Fibroblast of gingiva (primary cell): Measurements from ENCODE around the gene KRT34.
A peak's percentile ranks its signal among the peaks of the same experiment; 100 is the strongest.
"Not testable (repeated sequence)": the region's sequence is repeated elsewhere in the genome, so short reads cannot be mapped to it uniquely, and the experiment has no call there.

Experiments
- DNase-seq: peaks from one replicate; pipeline ENCODE4 v3.0.0-alpha.2; 2011; ENCODE audit warnings: low read depth

The KRT34 gene

GRCh38 chr17:41366070-41366469 is 16.0 kb downstream of the KRT34 start:
- no peak for DNase-seq

- no peak for DNase-seq
These were observed 18.2 kb downstream of the KRT34 start for GRCh38 chr17:41363881-41364280.

- DNase-seq = no peak
These were observed 21.7 kb downstream of the KRT34 start for GRCh38 chr17:41360296-41360995.

GRCh38 chr17:41354536-41354935 is 27.6 kb downstream of the KRT34 start:
- DNase-seq = no peak

- no peak for DNase-seq
These were observed 29.3 kb downstream of the KRT34 start for GRCh38 chr17:41352597-41353366.

GRCh38 chr17:41351177-41351576 is 30.9 kb downstream of the KRT34 start:
- no peak for DNase-seq

- not testable (repeated sequence) for DNase-seq
These were observed 31.7 kb downstream of the KRT34 start, which contains the start of gene KRT33A for GRCh38 chr17:41350381-41350878. Gene KRT33A, minus strand, starts transcription at chr17:41350828. Its CDS starts 61 bp downstream, at chr17:41350767.

- DNase-seq = no peak
These were observed 34.0 kb downstream of the KRT34 start for GRCh38 chr17:41347869-41348760.

- not testable (repeated sequence) for DNase-seq
These were observed 35.7 kb downstream of the KRT34 start for GRCh38 chr17:41346421-41346820.

GRCh38 chr17:41345992-41346391 is 36.1 kb downstream of the KRT34 start:
- DNase-seq = no peak

GRCh38 chr17:41343029-41343428 is 39.1 kb downstream of the KRT34 start:
- DNase-seq = no peak

- no peak for DNase-seq
These were observed 40.9 kb downstream of the KRT34 start for GRCh38 chr17:41340934-41341861.

GRCh38 chr17:41340494-41340893 is 41.6 kb downstream of the KRT34 start:
- DNase-seq = no peak

GRCh38 chr17:41339571-41340172 is 42.4 kb downstream of the KRT34 start:
- no peak for DNase-seq

- peak; percentile 83 for DNase-seq
These were observed 43.1 kb downstream of the KRT34 start for GRCh38 chr17:41338961-41339485.

- no peak for DNase-seq
These were observed 46.4 kb downstream of the KRT34 start for GRCh38 chr17:41335747-41336146.

- DNase-seq = no peak
These were observed 47.5 kb downstream of the KRT34 start for GRCh38 chr17:41334385-41335305.

- no peak for DNase-seq
These were observed 48.3 kb downstream of the KRT34 start for GRCh38 chr17:41333836-41334235.

GRCh38 chr17:41333098-41333497 is 49.0 kb downstream of the KRT34 start:
- no peak for DNase-seq
